Measurements from ENCODE around the gene OR51A7.

DNA sequence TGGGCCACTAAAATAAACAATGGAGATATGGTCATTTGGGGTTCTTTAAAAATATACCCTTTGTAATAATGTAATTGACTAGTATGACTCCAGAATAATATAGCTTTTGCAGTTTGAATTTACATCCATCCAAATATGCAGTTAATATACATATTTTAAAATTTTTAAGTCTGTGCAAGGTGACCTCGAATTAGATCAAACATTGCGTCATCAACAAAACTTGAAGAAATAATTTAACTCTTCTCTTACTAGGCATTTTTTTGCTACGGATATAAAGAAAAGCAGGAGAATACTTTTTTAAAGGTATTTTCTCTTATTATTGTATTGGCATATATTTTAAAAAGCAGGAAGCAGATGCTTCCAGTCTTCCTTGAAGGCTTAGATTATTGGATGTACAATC is 33.2 kb downstream of the OR51A7 start:
- TF ChIP-seq POLR2A (IDR thresholded peaks at IDR 0.05) = no peak
- TF ChIP-seq, protein P1, sequence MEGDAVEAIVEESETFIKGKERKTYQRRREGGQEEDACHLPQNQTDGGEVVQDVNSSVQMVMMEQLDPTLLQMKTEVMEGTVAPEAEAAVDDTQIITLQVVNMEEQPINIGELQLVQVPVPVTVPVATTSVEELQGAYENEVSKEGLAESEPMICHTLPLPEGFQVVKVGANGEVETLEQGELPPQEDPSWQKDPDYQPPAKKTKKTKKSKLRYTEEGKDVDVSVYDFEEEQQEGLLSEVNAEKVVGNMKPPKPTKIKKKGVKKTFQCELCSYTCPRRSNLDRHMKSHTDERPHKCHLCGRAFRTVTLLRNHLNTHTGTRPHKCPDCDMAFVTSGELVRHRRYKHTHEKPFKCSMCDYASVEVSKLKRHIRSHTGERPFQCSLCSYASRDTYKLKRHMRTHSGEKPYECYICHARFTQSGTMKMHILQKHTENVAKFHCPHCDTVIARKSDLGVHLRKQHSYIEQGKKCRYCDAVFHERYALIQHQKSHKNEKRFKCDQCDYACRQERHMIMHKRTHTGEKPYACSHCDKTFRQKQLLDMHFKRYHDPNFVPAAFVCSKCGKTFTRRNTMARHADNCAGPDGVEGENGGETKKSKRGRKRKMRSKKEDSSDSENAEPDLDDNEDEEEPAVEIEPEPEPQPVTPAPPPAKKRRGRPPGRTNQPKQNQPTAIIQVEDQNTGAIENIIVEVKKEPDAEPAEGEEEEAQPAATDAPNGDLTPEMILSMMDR (IDR thresholded peaks at IDR 0.05) = no peak

Measured in adrenal gland (tissue), 5 donors.